Heart right ventricle (tissue), 16 donors: ENCODE results near the gene DMAC2. TPM values are rescaled to one million over a fixed set of nuclear protein-coding genes. Genes with fewer than 3 reads are reported as not detected.
A peak's percentile ranks its signal among the peaks of the same experiment; 100 is the strongest.

Experiments used
- ATAC-seq, 8 donors: fragments of 200-7000 bp; cut with Tn5 transposase; one replicate each; pipeline ENCODE4 v1.9.1; 2020; ENCODE audit warnings: mild to moderate bottlenecking in 8 of 8, moderate library complexity in 8 of 8, moderate number of reproducible peaks in 1 of 8
- DNase-seq, 2 donors: peaks; one replicate each; pipeline ENCODE4 v3.0.0-alpha.2; 2020
- H3K27ac ChIP-seq, 10 donors: fragments of 200-600 bp; sonication (generic) in 2 of 10; one replicate each; pipeline versions ENCODE4 v1.5.0 to v1.8.0; 2020 to 2022; ENCODE audit warnings: mild to moderate bottlenecking in 3 of 10
- H3K27me3 ChIP-seq, 7 donors: fragments of 200-600 bp; one replicate each; pipeline ENCODE4 v1.8.0; 2021 to 2022; ENCODE audit warnings: mild to moderate bottlenecking in 2 of 7
- H3K36me3 ChIP-seq, 9 donors: fragments of 200-600 bp; sonication (generic) in 1 of 9; one replicate each; pipeline versions ENCODE4 v1.5.0 to v1.8.0; 2020 to 2022; ENCODE audit warnings: mild to moderate bottlenecking in 2 of 9
- H3K4me1 ChIP-seq, 9 donors: fragments of 200-600 bp; sonication (generic) in 1 of 9; one replicate each; pipeline versions ENCODE4 v1.5.0 to v1.8.0; 2020 to 2022; ENCODE audit warnings: mild to moderate bottlenecking in 4 of 9
- H3K4me3 ChIP-seq, 10 donors: fragments of 200-600 bp; sonication (generic) in 2 of 10; one replicate each; pipeline versions ENCODE4 v1.5.0 to v1.8.0; 2020 to 2022; ENCODE audit warnings: mild to moderate bottlenecking in 7 of 10, moderate library complexity in 2 of 10
- H3K9me3 ChIP-seq, 11 donors: fragments of 200-600 bp in 10 of 11; sonication (generic) in 2 of 11; one replicate each; pipeline versions ENCODE4 v1.5.0 to v1.8.0; 2013 to 2022; ENCODE audit warnings: mild to moderate bottlenecking in 2 of 11, control low read depth in 1 of 11, moderate library complexity in 1 of 11
- WGBS, 2 donors: extraction: QIAGEN DNeasy Blood & Tissue Kit; methylation state at CpG; one replicate each; pipeline ENCODE4 v1.1.7; 2013; ENCODE audit warnings: inconsistent platforms in 1 of 2; 5-methylcytosine and 5-hydroxymethylcytosine counted together
- intact Hi-C, 10 donors: fragments of 100-400 bp; cut with DNase I; formaldehyde crosslinking; loops; one replicate each; pipeline versions ENCODE4 v1.11.1 to v1.14.2; 2022
- polyA plus RNA-seq, 2 donors: library from polyadenylated mRNA; stranded (reverse); fragments of 200-250 nt; gene quantifications; one replicate each; pipeline ENCODE4 v1.2.3, GENCODE V29; 2013
- total RNA-seq, 10 donors: library from RNA; stranded (reverse); fragmentation: NEBNext Ultra II Directional in 3 of 10; extraction: Animal tissue kit (Norgen Biotek cat#: 25700) in 3 of 10; gene quantifications; one replicate each; pipeline versions ENCODE4 v1.2.1 to v1.2.4, GENCODE V29; 2021 to 2023
- TF ChIP-seq, protein P1 (sequence below), 9 donors: fragments of 200-600 bp; sonication (generic) in 2 of 9; IDR thresholded peaks; one replicate each; pipeline versions ENCODE4 v1.5.0 to v1.8.0; 2021 to 2022; ENCODE audit warnings: antibody characterized with exemption in 9 of 9, mild to moderate bottlenecking in 5 of 9, moderate library complexity in 1 of 9
- donor health status: Arrhythmogenic right ventricular cardiomyopathy.
- donor health status: ischemic (EF 13 %, LVEDD 7.1; RV severe dilation, severe dysfunction).
- donor health status: healthy with polysubstance abuse.
- donor health status: DM: no; HTN: yes; CAD: no.
- donor health status: DM: no; HTN: no; CAD: no.
- donor health status: ischemic (EF 25% LVEDD 6.9; RV normal size, moderate dysfunction).
- donor health status: ischemic (EF 25% LVEDD 5.7; RV mildly dilated, moderate dysfunction).
- donor health status: healthy.
- donor health status: DM: yes; HTN: yes; CAD: no.
- donor health status: Ischemic cardiomyopathy.
- donor health status: ischemic (EF 35%, LVEDD 5.7; RV mildly dilated, moderate dysfunction).
- donor health status: nonischemic (EF 11% LVEDD 7.7; RV severe dilation, severe dysfunction).
- donor health status: DM: yes; HTN: yes; CAD: no.
- donor health status: PGD.
- donor health status: ischemic (EF 29% LVEDD 5.4; RV normal size, mild dysfunction).
- donor health status: nonischemic (EF 23%, LVEDD 6.1; RV moderate dilation, normal function).

The DMAC2 gene
- total and polyA plus RNA-seq, 12 donors, result 80.8 to 139 (median 103) TPM

GRCh38 chr19:41449079-41449864, 9.6 kb upstream of the DMAC2 start:
- intact Hi-C loops, result loop anchor here in 8 of 10 donors (1.0 to 5.0 kb wide), 11 partner anchors 33 to 123 kb away; no protein-coding TSS in a partner anchor
- 3 to 4% methylated on average over 22 of the region's 22 CpGs for WGBS, 2 donors
- H3K9me3 ChIP-seq, result no peaks in the 10 kb centered on the region
- peak; percentile 86 to 95 (median 92) for ATAC-seq
- H3K36me3 ChIP-seq, result peaks cover 0 to 7% (median 0%) of the 10 kb centered on the region in 9 donors
- peak overlapping the region in 6 of 10 donors; percentile 28 to 41 (median 34) for H3K4me3 ChIP-seq
- H3K27ac ChIP-seq, result no peak overlapping the region
- H3K27me3 ChIP-seq, result peaks cover 0 to 12% (median 4%) of the 10 kb centered on the region in 7 donors
- H3K4me1 ChIP-seq, result peaks cover 0 to 25% (median 11%) of the 10 kb centered on the region in 9 donors
- TF ChIP-seq, protein P1, sequence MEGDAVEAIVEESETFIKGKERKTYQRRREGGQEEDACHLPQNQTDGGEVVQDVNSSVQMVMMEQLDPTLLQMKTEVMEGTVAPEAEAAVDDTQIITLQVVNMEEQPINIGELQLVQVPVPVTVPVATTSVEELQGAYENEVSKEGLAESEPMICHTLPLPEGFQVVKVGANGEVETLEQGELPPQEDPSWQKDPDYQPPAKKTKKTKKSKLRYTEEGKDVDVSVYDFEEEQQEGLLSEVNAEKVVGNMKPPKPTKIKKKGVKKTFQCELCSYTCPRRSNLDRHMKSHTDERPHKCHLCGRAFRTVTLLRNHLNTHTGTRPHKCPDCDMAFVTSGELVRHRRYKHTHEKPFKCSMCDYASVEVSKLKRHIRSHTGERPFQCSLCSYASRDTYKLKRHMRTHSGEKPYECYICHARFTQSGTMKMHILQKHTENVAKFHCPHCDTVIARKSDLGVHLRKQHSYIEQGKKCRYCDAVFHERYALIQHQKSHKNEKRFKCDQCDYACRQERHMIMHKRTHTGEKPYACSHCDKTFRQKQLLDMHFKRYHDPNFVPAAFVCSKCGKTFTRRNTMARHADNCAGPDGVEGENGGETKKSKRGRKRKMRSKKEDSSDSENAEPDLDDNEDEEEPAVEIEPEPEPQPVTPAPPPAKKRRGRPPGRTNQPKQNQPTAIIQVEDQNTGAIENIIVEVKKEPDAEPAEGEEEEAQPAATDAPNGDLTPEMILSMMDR (IDR thresholded peaks at IDR 0.05), result peak; percentile 95 to 99 (median 98)
- peak; percentile 77 to 82 for DNase-seq

DNA sequence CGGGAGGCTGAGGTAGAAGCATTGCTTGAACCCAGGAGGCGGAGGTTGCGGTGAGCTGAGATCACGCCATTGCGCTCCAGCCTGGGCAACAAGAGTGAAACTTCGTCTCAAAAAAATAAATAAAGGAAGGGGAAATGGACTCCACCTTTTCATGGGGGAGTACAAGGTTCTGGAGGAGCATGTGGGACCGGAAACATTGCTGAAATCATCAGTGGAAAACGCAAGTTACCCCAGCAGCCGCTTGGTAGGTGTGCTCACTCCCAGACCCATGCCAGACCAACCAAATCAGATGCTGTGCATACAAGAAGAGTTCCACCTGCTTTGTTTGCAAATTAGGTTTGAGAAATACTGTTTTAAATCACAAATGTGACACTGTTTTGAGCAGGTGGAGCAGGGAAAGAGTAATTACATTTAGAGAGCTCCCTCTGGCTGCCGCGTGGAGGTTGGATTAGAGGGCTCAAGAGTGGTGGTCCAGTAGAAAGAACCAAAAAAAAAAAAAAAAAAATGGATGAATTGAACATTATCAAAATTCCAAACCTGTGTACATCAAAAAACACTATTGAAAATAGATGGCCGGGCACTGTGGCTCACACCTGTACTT, 8.1 kb upstream of the DMAC2 start:
- H3K9me3 ChIP-seq, result no peaks in the 10 kb centered on the region
- peak overlapping the region in 9 of 10 donors; percentile 30 to 59 (median 48) for H3K4me3 ChIP-seq
- peak overlapping the region in 9 of 10 donors; percentile 40 to 85 (median 74) for H3K27ac ChIP-seq
- WGBS, 2 donors, result 51 to 55% methylated on average over 12 of the region's 12 CpGs
- no peak for DNase-seq
- intact Hi-C loops, result loop anchor here in 8 of 10 donors (2.0 to 5.0 kb wide), 8 partner anchors 34 to 124 kb away; no protein-coding TSS in a partner anchor
- no peaks in the 10 kb centered on the region for H3K36me3 ChIP-seq
- H3K4me1 ChIP-seq, result peaks cover 0 to 36% (median 11%) of the 10 kb centered on the region in 9 donors
- peak in 6 of 8 donors; percentile 31 to 70 (median 45) for ATAC-seq
- H3K27me3 ChIP-seq, result peaks cover 0 to 16% (median 4%) of the 10 kb centered on the region in 7 donors
- TF ChIP-seq, protein P1 (IDR thresholded peaks at IDR 0.05), result peak in 5 of 9 donors; percentile 19 to 52 (median 38)

DNA sequence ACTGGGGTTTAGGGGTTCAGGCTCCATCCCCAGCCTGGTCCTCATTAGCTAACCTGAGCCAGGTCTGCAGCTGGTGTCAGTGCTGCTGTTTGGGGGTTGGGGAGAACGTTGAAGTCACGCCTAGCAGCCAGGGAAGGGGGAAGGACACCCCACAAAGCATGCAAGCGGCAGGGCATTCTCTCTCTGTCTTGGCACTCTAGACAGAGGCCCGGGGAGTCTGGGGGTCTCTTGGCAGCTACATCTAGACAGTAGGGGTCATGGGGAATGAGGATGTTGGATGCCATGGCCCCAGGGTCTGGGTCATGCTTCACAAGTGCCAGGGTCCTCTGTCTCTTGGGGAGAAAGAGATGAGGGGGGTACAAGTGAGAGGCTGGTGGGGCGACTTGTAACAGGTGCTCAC, 5.9 kb upstream of the DMAC2 start:
- Histone ChIP-seq H3K36me3 (no peaks in the 10 kb centered on the region), H3K27ac (no peak overlapping the region), H3K4me3 (no peak overlapping the region), H3K4me1 (peaks cover 0 to 36% (median 11%) of the 10 kb centered on the region in 9 donors), H3K9me3 (no peaks in the 10 kb centered on the region), H3K27me3 (peaks cover 0 to 16% (median 4%) of the 10 kb centered on the region in 7 donors)
- TF ChIP-seq, protein P1 (IDR thresholded peaks at IDR 0.05), result no peak
- 61 to 67% methylated on average over 5 of the region's 5 CpGs for WGBS, 2 donors
- DNase-seq (no peak), ATAC-seq (no peak)
- intact Hi-C loops, result loop anchor here in 4 of 10 donors (5.0 kb wide), 3 partner anchors 37 to 127 kb away; no protein-coding TSS in a partner anchor

DNA sequence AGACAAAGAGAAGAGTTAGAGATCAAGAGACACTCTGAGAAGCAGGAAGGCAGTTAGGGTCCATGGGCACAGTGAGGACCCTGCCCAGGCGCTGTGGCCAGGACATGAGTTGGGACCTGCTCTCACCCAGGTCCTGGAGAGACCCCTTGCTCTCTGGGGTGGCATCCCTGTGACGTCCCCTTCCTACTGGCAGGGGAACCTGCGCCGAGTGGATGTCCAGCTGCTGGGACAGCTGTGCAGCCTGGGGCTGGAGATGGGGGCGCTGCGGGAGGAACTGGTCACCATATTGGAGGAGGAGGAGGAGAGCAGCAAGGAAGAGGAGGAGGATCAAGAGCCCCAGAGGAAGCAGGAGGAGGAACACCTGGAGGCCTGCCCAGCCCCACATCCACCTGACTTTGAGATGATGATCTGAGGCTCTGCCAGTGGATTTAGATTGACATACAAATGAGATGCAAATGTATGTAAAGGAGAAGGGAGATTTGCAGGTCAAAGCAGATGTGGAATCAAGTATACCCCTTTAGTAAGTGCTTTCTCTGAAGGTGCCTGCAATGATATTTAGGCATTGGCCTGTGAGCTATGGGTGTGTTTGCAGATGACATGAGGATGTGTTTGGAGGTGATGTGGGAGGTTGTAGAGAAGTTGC, 4.2 kb upstream of the DMAC2 start:
- no peaks in the 10 kb centered on the region for H3K36me3 ChIP-seq
- ATAC-seq (no peak), DNase-seq (no peak)
- intact Hi-C loops, result loop anchor here in 2 of 10 donors (5.0 kb wide), 2 partner anchors 47 to 92 kb away; partner anchors contain the start of genes BCKDHA (in 1 of the 2), EXOSC5 (in 1 of the 2) and TGFB1 (in 1 of the 2)
- H3K27ac ChIP-seq, result peak overlapping the region in 1 of 10 donors; percentile 31
- no peak overlapping the region for H3K4me3 ChIP-seq
- TF ChIP-seq, protein P1 (IDR thresholded peaks at IDR 0.05), result no peak
- 55 to 65% methylated on average over 6 of the region's 6 CpGs for WGBS, 2 donors
- H3K4me1 ChIP-seq, result peaks cover 0 to 35% (median 15%) of the 10 kb centered on the region in 9 donors
- H3K9me3 ChIP-seq, result no peaks in the 10 kb centered on the region
- H3K27me3 ChIP-seq, result peaks cover 0 to 16% (median 4%) of the 10 kb centered on the region in 7 donors
